ENCODE results near the gene MOV10. TPM values are rescaled to one million over a fixed set of nuclear protein-coding genes. Genes with fewer than 3 reads are reported as not detected.

Gene MOV10
- total and polyA plus RNA-seq, 2 of the 8 experiments (the other 6 are each of a cell fraction or from before 2014, with no cell fraction given) = 57.3 to 109 TPM

DNA sequence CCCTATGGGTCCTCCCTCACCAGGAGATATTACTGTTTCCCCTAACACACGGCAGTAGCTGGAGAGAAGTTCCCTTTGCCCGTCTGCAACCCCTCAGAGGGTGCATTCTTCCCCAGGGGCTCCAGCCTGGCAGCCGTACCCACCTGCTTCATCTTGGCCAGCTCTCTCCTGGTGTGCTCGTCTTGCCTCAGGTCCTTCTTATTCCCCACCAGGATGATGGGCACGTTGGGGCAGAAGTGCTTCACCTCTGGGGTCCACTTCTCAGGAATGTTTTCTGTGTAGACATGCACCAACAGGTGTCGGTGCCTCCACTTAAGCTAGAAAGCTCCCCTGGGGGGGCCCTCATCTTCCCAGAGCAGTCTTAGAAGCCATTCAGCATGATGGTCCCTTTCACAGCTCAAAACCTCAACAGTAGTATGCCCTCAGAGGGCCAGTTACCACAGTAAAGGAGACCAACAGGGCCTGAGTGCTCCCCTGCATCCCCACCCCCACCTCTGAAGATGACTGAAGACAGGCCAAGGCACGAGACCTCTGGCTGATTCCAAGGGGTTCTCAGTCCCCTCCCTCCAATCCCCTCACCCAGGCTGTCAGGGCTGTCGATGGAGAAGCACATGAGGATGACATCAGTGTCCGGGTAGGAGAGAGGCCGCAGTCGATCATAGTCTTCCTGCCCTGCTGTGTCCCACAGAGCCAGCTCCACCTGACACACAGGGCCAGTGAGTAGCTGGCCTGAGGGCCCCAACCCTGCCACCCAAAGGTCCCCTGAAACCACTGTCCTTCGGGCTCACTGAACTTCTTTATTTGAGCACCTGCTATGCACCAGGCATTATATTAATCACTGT is 28.2 kb downstream of the MOV10 start:
- H3K4me3 ChIP-seq (ENCODE audit: extremely low read depth in 1 of 4, insufficient read depth in 2 of 4, low read depth in 3 of 4, low read length in 4 of 4) = no peak overlapping the region
- H3K36me3 ChIP-seq (ENCODE audit: control insufficient read depth in 2 of 4, insufficient read depth in 4 of 4, low read length in 3 of 4) = peaks cover 4 to 21% (median 11%) of the 10 kb centered on the region in 4 experiments; a peak in 5 of 8 replicates
- no peak overlapping the region for H3K18ac ChIP-seq (ENCODE audit: extremely low read depth, low read length)
- no peak overlapping the region for H4K91ac ChIP-seq (replicated peaks; ENCODE audit: insufficient read length, low read length)
- no peak overlapping the region for H2AFZ ChIP-seq (ENCODE audit: low read length)
- no peaks in the 10 kb centered on the region for H3K79me1 ChIP-seq (ENCODE audit: low read depth, low read length)
- H3K56ac ChIP-seq (replicated peaks; ENCODE audit: insufficient read length, low read depth, low read length) = no peak overlapping the region
- H4K8ac ChIP-seq (ENCODE audit: extremely low read depth, insufficient read depth, low read length) = no peak overlapping the region
- FAIRE-seq = no peak
- DNase-seq (ENCODE audit: low read depth in 1 of 2, low spot score in 2 of 2) = no peak
- H2BK15ac ChIP-seq (ENCODE audit: low read length) = no peak overlapping the region
- H3K14ac ChIP-seq (ENCODE audit: insufficient read length) = no peak overlapping the region
- no peaks in the 10 kb centered on the region for H3K79me2 ChIP-seq (ENCODE audit: control insufficient read depth in 1 of 2, insufficient read depth in 2 of 2, low read length in 2 of 2)
- 82% methylated on average over 12 of the region's 12 CpGs; no CpG with 5 or more reads in 1 of the 2 experiments for WGBS, 2 experiments (ENCODE audit: extremely low coverage in 1 of 2, insufficient coverage in 1 of 2, insufficient read length in 1 of 2, insufficient replicate concordance in 2 of 2, low coverage in 1 of 2, low lambda C conversion rate in 2 of 2, missing lambda C conversion rate in 1 of 2)
- H2AK5ac ChIP-seq (ENCODE audit: low read depth, low read length) = no peak overlapping the region
- peaks cover 14 to 61% (median 35%) of the 10 kb centered on the region in 4 experiments for H3K4me1 ChIP-seq (replicated peaks in 1 of 4; ENCODE audit: control insufficient read depth in 3 of 4, insufficient read depth in 4 of 4, low read length in 3 of 4)
- no peak overlapping the region for H2BK20ac ChIP-seq (ENCODE audit: low read length)
- peaks cover 11% of the 10 kb centered on the region; the same call in 1 of the 2 replicates for H3K23me2 ChIP-seq (ENCODE audit: low read depth, low read length)
- no peak overlapping the region for H3K9ac ChIP-seq (replicated peaks in 1 of 4; ENCODE audit: extremely low read depth in 1 of 4, low read depth in 3 of 4, low read length in 3 of 4)
- H3K4ac ChIP-seq (replicated peaks; ENCODE audit: insufficient read length, low read depth, low read length) = no peak overlapping the region
- H3K27me3 ChIP-seq (replicated peaks in 1 of 4; ENCODE audit: control insufficient read depth in 3 of 4, extremely low read depth in 1 of 4, insufficient read depth in 3 of 4, low read length in 3 of 4) = peaks cover 0 to 9% (median 4%) of the 10 kb centered on the region in 4 experiments; a peak in 2 of 7 replicates
- H3K4me2 ChIP-seq (ENCODE audit: insufficient read depth in 1 of 2, low read depth in 2 of 2, low read length in 2 of 2) = no peak overlapping the region
- H3K27ac ChIP-seq (ENCODE audit: low read depth, low read length) = no peak overlapping the region
- no peak overlapping the region for H3K23ac ChIP-seq (ENCODE audit: insufficient read length)
- ChIA-PET CTCF (ENCODE audit: partially characterized antibody) (interaction anchor here (0.8 to 9.8 kb wide), 7 partner anchors 8 to 311 kb away, joined by 3 to 63 read pairs (median 7); partner anchors contain the start of genes MOV10 and PPM1J), POLR2A (ENCODE audit: partially characterized antibody) (interaction anchor here (0.5 to 4.1 kb wide), 12 partner anchors 8 to 238 kb away, joined by 3 to 71 read pairs (median 6); partner anchors contain the start of genes MOV10, PPM1J and ST7L)
- H4K20me1 ChIP-seq (replicated peaks in 1 of 2; ENCODE audit: control insufficient read depth in 1 of 2, insufficient read depth in 2 of 2, low read length in 2 of 2) = peaks cover 10 to 30% of the 10 kb centered on the region in 2 experiments
- no peak overlapping the region for H2BK120ac ChIP-seq (replicated peaks; ENCODE audit: low read depth, low read length)
- H2BK12ac ChIP-seq (ENCODE audit: low read depth, low read length) = no peak overlapping the region
- no peak overlapping the region for H4K5ac ChIP-seq (ENCODE audit: insufficient read length, low read depth, low read length)
- no peaks in the 10 kb centered on the region for H3K9me3 ChIP-seq (ENCODE audit: insufficient read depth in 2 of 2, low read depth in 1 of 2, low read length in 1 of 2)
- no peak overlapping the region for H2BK5ac ChIP-seq (ENCODE audit: low read depth, low read length)
- TF ChIP-seq EGR1 (IDR thresholded peaks at IDR 0.05; ENCODE audit: borderline replicate concordance, low read depth, low read length) = no peak
- no peak for TF ChIP-seq NANOG (IDR thresholded peaks at IDR 0.05; ENCODE audit: insufficient read depth, low read depth, low read length, poor library complexity, severe bottlenecking)
- TF ChIP-seq MAFK (IDR thresholded peaks at IDR 0.05; ENCODE audit: low read depth, low read length) = no peak
- TF ChIP-seq SIX5 (IDR thresholded peaks at IDR 0.05; ENCODE audit: low read depth, low read length) = no peak
- no peak for TF ChIP-seq CHD2 (IDR thresholded peaks at IDR 0.05; ENCODE audit: low read length)
- TF ChIP-seq E2F6 (IDR thresholded peaks at IDR 0.05) = no peak
- TF ChIP-seq RFX5 (IDR thresholded peaks at IDR 0.05; ENCODE audit: borderline replicate concordance, low read depth, low read length) = no peak
- TF ChIP-seq CEBPB (IDR thresholded peaks at IDR 0.05; ENCODE audit: low read depth, low read length) = no peak
- TF ChIP-seq FOSL1 (IDR thresholded peaks at IDR 0.05; ENCODE audit: insufficient read depth, low read depth, low read length) = no peak
- TF ChIP-seq POLR2AphosphoS5 (IDR thresholded peaks at IDR 0.05; ENCODE audit: low read depth, low read length) = no peak
- TF ChIP-seq BACH1 (IDR thresholded peaks at IDR 0.05; ENCODE audit: low read length) = no peak
- no peak for TF ChIP-seq KDM4A (IDR thresholded peaks at IDR 0.05; ENCODE audit: low read depth, low read length, severe bottlenecking)
